NOMO-1 treated with dmso at 0.1 percent for 144 hours (cell line): Measurements from ENCODE around the gene CCN5.

Experiments used
- DNase-seq: peaks from one replicate; lab custom pipeline; 2025; ENCODE audit not compliant: unreplicated experiment; lab: John Stamatoyannopoulos, UW

Gene CCN5

DNA sequence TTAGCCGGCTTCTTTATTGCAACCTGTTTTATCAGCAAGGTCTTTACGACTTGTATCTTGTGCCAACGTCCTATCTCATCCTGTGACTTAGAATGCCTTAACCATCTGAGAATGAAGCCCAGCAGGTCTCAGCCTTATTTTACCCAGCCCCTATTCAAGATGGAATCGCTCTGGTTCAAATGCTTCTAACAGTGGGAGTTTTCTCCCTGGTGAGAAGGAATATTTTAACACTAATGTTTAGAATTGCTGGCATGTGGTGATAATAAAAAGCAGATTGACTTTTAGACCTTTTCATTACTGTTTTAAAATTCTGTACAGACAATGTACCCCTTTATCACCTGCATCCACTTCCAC lies 20.6 kb downstream of the CCN5 start:
- no peak for DNase-seq

DNA sequence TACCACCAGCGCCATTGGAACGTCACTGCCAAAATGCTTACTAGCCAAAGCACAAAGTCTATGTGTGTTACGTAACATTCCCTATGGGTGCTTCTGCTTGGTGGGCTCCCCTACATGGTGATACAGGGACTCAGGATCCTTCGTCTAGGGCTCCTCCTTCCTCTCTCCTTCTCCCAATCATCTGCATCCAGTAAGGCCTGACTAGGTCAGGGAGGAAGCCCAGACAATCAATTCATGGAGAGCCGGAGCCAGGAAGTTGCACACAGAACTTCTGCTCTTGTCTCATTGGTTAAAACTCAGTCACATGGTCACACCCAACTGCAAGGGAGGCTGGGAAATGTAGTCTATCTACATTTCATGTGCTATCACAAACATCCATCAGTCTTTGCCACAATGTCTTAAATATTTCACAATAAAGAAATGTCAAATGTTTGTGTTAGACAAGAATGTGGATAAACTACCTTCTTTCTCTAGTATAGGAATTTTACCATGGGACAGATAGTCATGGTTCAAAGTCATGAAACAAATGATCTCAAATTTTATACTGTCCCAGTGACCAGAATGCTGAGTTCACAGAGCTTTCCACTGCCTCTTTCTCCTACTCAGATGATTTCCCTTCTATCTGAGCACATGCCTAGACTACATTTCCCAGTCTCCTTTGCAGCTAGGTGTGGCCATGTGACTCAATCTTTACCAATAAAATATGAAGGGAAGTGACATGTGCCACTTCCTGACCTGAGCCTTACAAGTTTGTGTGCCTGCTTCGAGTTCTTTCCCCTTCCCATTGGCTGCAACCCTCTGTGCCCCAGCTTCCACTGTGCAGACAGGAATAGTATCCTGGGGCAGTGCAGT lies 21.2 kb downstream of the CCN5 start:
- peak; percentile 75 for DNase-seq

DNA sequence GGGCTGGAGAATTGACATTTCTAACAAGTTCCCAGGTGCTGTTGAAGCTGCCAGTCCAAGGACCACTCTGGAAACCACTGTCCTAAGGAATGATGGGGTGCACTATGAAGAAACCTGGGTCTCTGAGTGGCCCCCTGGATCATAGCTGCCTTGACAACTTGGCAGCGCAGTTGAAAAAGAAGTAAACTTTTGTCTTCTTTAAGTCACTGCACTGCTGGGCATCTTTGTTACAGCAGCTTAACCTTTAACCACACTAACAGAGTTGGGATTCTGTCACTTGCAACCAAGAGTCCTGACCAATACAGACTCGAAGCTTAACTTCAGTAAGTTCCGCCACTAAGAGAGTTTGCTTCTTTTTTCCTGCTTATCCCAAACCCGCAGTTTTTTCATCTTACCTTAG lies 21.9 kb downstream of the CCN5 start:
- no peak for DNase-seq

DNA sequence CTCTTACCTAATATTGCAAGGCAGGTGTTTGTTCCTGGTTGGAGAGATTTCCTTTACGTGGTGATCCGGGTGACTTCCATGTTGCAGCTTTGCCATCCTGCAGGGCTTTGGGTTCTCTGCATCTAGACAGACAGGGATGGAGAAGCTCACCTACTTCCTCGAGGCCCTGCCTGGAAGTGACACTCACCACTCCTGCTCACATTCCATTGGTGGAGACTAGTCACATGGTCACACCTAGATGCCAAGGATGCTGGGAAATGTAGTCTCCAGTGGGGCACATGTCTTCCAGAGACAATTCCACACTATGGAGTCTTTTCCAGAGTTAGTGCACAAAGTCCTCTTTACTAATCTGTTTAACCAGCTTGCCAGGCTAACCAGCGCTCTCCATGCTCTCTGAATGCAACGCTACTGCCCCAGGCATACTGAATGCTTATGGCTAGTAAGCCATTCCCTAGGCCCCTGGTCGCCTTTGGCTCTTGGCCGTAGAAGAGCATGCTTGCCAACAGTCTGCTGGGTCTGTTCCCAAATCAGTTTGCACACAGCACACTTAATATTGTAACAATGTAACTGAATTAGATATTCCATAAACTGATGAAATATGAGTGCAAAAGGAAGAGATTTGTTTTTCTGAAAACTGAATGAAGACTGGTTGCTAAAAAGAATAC lies 23.8 kb downstream of the CCN5 start:
- peak; percentile 34 for DNase-seq

DNA sequence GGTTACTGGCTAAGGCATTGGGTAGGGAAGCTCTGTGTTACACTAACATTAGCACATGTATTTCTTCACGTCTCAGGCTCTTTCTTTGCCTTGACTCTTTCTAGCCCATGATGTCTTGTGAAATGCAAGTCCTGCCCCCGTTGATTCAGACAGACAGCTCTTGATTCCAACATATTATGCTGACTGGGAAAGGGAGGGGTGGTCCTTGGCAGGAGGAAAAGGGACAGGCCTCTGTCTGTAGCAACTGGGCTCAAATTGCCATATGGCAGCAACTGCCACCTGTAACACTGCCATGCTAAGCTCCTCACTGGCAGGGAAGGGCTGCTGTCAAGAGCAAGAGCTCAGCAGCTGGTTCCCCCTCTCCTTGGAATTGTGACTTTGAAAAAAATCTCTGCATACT lies 24.8 kb downstream of the CCN5 start:
- no peak for DNase-seq

DNA sequence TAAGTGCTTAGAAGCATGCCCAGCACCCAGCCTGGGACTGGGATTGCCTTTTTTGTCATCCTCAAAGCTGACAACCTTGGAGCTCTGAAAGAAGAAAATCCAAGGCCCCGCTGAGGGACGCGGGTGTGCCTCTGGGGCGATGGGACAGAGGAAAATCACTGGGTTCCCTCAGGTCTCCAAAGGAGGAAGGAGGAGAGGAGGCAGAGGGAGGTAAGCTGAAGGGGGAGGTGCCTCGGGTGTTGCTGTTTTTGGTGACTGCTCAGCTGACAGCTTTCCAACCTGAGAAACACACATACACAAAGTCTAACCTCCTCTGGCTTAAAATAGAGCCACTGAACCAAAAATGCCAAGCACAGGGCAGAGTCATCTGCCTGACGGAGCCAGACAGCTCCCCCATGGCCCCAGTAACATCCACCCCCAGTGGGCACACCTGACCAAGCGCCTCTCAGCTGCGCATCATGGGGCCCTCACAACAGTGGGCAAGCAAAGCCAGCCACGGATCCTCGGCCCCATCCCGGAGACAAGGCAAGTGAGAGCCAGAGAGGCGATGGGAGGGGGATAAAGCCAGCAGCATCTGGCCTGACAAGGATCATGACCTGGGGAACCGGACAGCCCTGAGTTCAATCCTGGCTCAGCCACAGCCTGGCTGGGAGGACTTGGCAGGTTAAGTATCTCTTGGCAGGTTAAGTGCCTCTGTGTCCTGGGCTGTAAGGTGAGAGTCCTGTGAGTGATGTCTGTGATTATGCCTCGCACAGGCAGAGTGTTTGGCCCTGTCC lies 27.3 kb downstream of the CCN5 start:
- DNase-seq = no peak

DNA sequence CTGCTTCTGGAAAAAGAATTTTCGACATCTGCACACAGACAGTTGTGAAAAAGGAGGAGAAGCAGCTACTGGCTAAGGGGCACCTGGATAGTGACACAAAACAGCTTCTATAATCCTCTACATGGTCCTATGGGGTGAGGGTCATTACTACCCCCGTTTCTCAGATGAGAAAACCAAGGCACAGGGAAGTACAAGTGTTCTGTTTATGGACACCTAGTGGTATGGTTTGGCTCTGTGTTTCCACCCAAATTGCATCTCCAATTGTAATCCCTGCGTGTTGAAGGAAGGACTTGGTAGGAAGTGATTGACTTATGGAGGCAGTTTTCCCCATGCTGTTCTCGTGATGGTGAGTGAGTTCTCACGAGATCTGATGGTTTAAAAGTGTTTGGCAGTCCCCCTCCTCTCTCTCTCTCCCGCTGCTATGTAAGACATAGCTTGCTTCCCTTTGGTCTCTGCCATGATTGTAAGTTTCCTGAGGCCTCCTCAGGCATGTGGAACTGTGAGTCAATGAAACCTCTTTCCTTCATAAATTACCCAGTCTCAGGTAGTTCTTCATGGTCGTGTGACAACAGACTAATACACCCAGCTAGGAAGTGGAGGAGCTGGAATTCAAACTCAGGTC lies 28.0 kb downstream of the CCN5 start:
- DNase-seq = no peak

DNA sequence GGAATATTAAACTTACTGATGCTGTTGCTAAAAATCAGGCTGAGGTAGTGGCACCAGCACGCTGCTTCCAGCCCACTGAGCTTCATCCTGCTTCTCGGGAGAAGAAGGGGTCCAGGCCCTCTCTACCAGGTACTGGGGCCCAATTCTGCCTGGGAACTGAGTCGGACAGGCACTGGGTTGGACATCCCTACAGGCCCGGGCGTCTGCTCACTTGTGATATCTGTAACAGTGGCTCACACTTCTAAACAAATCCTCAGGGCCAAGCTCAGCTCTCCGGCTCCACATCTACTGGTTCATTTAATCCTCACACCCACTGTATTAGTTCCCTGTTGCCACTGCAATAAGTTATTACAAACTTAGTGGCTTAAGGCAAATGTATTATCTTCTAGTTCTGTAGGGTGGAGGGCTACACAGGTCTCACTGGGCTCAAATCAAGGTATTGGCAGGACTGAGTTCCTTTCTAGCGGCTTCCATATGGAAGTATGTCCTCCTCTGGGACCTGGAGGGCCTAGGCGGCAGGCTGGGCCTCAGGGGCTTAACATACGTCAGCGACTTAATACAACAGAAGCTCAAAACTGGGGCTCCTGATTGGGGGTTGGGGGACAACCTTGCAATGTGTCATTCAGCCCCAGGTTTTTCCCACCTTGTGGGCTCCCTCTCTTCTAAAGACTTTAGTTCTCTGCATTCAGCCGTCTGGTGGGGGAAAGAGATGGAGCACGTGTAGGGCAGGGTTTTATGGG lies 28.9 kb downstream of the CCN5 start:
- no peak for DNase-seq

DNA sequence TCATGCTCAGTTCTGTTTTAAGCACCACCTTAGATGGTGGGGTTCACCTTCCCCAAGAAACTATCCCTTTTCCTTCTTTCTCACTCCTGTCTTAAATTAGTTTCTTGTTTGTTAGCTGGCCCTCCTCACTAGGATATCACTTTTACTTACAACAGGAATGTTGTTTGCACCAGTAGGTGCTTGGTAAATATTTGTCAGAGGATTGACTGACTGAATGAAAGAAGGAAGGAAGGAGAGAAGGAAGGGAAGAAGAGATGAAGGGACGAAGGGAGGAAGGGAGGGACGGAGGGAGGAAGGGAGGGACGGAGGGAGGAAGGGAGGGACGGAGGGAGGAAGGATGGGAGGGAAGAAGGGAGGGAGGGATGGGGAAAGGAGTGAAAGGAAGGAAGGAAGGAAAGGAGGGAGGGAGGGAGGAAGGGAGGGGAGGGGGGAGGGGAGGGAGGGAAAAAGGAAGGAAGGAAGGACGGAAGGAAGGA lies 30.0 kb downstream of the CCN5 start:
- no peak for DNase-seq

DNA sequence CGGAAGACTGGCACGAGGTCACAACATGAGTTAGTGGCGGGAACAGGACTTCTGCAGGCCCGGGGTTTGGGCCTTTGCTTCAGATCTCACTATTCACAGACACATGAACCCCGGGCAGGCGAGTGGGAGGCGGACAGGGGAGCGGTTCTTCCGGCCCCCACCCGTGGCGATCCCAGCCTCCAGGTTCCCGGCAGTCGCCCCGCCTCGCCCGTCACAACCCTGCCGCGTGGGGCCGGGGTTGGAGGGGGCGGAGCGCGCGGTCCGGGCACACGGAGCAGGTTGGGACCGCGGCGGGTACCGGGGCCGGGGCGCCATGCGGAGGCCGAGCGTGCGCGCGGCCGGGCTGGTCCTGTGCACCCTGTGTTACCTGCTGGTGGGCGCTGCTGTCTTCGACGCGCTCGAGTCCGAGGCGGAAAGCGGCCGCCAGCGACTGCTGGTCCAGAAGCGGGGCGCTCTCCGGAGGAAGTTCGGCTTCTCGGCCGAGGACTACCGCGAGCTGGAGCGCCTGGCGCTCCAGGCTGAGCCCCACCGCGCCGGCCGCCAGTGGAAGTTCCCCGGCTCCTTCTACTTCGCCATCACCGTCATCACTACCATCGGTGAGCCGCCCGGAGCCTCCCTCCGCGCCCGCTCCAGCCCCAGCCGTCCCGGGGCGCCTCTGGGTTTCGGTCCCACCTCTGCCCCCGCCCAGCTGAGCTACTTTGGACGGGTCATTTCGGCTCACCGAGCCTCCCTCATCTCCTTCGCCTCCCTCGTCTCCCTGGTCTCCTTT lies 30.6 kb downstream of the CCN5 start, which contains the start of gene KCNK15:
Gene KCNK15, plus strand, starts transcription at position 268 of the 769 bp plus-strand sequence. Its CDS starts 46 bp downstream, at position 314.
- no peak for DNase-seq

DNA sequence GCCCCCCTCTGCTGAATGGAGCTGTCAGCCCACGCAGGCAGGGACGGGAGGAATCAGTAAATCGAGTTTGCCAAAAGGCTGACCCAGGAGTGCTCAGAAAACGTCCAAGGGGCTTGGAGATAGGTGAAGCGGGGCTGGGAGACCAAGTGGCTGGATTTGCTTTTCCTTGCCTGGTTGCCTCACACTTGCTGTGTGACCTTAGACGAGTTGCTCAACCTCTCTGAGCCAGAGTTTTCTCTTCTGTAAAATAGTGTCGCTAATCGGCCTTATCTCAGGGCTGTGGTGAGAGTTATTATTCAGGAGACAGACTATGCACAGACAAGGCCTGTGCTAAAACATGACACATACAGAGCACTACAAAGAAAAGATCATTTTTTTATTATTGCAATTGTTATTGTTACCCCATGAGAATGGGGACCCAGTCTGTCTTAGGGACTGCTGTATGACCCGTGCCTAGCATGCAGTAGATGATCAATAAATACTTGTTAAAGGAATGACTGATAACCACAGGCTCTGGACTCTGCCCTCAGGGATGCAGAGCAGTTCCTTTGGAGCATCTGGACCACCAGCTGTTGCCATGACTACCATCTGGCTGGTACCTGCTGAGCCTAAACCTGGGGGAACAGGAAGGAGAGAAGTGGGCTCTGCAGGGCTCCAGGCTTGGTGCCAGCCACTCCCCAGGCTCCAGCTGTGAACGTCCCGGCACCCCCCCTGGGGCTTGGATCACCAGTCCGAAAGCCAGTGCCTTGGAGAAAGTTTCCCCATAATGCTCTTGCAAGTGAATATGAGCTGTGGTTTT lies 31.4 kb downstream of the CCN5 start:
- no peak for DNase-seq

DNA sequence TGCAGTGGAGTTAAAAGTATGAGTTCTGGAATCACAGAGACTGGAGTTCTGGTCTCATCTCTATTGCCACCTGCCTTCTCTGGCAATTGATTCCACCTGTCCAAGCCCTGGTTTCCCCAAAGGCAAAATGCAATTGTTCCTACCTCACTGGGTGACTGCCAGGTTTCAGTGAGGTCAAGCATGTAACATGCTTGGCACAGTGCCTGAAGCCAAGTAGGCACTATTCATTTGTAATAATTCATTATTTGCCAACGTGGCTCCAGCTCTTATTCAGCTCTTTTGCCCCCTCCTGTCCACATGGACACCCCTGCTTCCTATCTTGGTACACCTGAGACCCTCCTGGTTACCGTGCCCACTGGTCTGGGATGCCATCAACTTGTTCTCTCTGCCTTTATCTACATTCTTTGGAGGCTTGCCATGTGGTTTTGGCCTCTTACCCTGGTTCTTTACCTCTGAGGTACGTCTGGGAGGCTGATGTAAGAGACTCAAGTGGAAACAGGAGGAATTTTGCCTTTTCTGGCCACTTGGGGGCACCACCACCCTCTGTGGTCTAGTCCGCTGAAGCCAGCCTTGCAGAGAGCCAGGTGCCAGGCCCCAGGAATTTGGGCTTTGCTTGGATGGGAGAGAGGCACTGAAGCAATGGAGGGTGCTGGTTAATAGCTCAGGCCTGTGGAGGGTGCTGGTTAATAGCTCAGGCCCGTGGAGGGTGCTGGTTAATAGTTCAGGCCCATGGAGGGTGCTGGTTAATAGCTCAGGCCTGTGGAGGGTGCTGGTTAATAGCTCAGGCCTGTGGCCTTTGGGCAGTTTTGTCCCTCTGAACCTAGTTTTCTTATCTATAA lies 32.2 kb downstream of the CCN5 start:
- DNase-seq = peak; percentile 30

DNA sequence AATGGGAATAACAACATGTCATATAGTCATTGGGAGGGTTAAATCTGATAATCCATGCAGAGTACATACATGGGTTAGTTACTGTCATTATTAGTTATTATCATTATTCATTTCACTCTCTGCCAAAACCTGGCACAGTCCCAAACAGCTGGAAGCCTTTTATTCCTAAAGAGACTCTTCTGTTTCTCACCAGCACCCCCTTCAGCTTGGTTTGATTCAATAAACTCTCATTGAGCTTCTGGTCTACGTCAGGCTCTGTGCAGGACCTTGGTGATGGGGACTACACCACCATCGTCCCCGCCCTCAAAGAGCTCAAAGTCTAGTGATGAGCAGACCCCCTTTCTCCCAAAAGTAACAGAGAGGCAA lies 32.8 kb downstream of the CCN5 start:
- no peak for DNase-seq

DNA sequence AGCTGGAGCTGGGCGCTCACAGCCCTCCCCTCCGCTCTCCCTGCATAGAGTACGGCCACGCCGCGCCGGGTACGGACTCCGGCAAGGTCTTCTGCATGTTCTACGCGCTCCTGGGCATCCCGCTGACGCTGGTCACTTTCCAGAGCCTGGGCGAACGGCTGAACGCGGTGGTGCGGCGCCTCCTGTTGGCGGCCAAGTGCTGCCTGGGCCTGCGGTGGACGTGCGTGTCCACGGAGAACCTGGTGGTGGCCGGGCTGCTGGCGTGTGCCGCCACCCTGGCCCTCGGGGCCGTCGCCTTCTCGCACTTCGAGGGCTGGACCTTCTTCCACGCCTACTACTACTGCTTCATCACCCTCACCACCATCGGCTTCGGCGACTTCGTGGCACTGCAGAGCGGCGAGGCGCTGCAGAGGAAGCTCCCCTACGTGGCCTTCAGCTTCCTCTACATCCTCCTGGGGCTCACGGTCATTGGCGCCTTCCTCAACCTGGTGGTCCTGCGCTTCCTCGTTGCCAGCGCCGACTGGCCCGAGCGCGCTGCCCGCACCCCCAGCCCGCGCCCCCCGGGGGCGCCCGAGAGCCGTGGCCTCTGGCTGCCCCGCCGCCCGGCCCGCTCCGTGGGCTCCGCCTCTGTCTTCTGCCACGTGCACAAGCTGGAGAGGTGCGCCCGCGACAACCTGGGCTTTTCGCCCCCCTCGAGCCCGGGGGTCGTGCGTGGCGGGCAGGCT lies 35.1 kb downstream of the CCN5 start:
- no peak for DNase-seq

DNA sequence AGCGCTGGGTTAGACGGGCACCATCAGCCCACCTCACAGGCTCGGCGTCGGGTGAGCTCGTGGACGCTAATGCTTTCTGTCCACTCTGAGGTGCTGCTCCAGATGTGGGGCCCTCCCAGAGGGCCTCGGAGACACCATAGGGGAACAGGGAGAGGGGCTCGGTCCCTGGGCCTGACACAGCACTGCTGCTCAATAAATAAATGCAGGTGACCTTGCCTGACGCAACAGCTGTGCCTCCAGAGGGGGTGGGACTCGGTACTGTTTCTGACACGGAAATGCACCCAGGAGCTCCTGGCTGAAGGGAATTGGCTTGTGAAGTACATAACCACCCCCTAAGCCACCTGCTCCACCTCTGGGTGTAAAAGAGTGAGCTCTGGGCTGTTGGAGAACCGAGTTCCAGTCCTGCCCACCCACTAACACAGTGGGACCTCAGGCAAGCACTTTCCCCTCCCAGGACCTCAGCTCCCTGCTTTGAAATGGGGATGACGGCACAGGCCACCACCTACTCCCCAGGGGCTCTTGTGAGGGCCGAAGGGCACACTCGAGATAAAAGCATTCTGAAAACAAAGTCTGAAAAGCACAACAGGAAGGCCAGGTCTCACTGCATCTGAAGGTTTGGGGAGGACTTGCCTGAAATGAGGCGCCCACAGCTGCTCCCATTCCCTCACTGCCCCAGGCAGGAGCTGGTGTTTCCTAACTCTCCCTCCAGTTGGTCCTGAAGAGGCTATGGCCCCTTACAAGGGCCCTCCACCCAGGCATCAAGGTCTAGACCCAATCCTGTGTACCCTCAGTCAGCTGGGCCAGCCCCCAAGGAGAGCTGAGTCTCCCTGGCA lies 37.1 kb downstream of the CCN5 start:
- no peak for DNase-seq

DNA sequence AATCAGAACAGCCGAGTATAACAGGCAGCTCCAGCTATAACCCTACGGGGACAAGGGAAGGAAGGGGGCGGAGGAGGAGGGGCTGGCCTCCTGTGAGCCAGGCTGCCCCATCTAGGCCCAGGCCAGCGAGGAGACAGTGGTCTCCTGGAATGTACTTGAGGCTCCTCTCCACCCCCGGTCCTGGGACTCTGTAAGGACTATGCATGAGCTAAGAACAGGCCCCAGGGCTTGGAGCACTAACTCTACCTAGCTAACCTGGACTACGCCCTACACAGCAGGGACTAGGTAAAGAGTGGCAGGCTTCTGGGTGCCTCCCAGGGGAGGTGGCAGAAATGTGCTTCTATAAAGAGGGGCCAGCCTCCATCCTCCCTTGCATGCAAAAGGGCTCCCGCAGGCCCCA lies 39.4 kb downstream of the CCN5 start:
- DNase-seq = no peak
